PFSK-1 (cell line): ENCODE data around the gene RGS6.

Source experiments
- POLR2AphosphoS5 ChIP-seq: IDR thresholded peaks from 2 replicates; pipeline ENCODE4 v1.6.1; 2012; ENCODE audit warnings: low read depth, mild to moderate bottlenecking, control low read depth, low read length, moderate library complexity
- REST ChIP-seq, 2 experiments: IDR thresholded peaks; 2 replicates each; pipeline versions ENCODE4 v1.6.1 to v1.8.0; 2011 to 2012; ENCODE audit warnings: low read depth in 2 of 2, low read length in 2 of 2, control low read depth in 1 of 2, inconsistent platforms in 1 of 2, mild to moderate bottlenecking in 1 of 2, moderate library complexity in 1 of 2; ENCODE audit not compliant: insufficient read depth in 1 of 2
- SIN3A ChIP-seq: IDR thresholded peaks from 2 replicates; pipeline ENCODE4 v1.6.1; 2012; ENCODE audit warnings: mild to moderate bottlenecking, low read length, moderate library complexity, borderline replicate concordance; ENCODE audit not compliant: insufficient read depth
- TAF1 ChIP-seq: IDR thresholded peaks from 2 replicates; pipeline ENCODE4 v1.6.1; 2012; ENCODE audit warnings: low read length, control low read depth, borderline replicate concordance; ENCODE audit not compliant: insufficient read depth

GRCh38 chr14:71956920-71957563, 24.8 kb downstream of the RGS6 start:
- TF ChIP-seq REST (IDR thresholded peaks at IDR 0.05; ENCODE audit: insufficient read depth in 1 of 2, low read depth in 2 of 2, low read length in 2 of 2) = no peak
- no peak for TF ChIP-seq POLR2AphosphoS5
- TF ChIP-seq TAF1 = no peak
- TF ChIP-seq SIN3A = no peak
